IPS-20b (cell line): Measurements from ENCODE around the gene NELL1.

ENCODE experiments used
- H3K27ac ChIP-seq: one replicate; pipeline ENCODE4 v1.5.1; 2013; ENCODE audit warnings: low read length
- H3K27me3 ChIP-seq: 2 replicates; pipeline ENCODE4 v1.6.1; 2013; ENCODE audit warnings: mild to moderate bottlenecking, low read length, inconsistent platforms; ENCODE audit not compliant: insufficient read depth
- H3K36me3 ChIP-seq: 2 replicates; pipeline ENCODE4 v1.6.1; 2013; ENCODE audit warnings: low read depth, mild to moderate bottlenecking, inconsistent platforms, low read length, moderate library complexity; ENCODE audit not compliant: insufficient read depth
- H3K4me1 ChIP-seq: 2 replicates; pipeline ENCODE4 v1.6.1; 2013; ENCODE audit warnings: mild to moderate bottlenecking, control low read depth, inconsistent platforms, low read length, moderate library complexity; ENCODE audit not compliant: insufficient read depth
- H3K4me3 ChIP-seq: 2 replicates; pipeline ENCODE4 v1.5.1; 2013; ENCODE audit warnings: mild to moderate bottlenecking, low read length, inconsistent platforms
- H3K9ac ChIP-seq: 2 replicates; pipeline ENCODE4 v1.6.1; 2013; ENCODE audit warnings: low read depth, mild to moderate bottlenecking, inconsistent platforms, low read length, moderate library complexity
- H3K9me3 ChIP-seq: 2 replicates; pipeline ENCODE4 v1.6.1; 2013; ENCODE audit warnings: mild to moderate bottlenecking, low read depth, low read length, inconsistent platforms; ENCODE audit not compliant: insufficient read depth

The NELL1 gene

DNA sequence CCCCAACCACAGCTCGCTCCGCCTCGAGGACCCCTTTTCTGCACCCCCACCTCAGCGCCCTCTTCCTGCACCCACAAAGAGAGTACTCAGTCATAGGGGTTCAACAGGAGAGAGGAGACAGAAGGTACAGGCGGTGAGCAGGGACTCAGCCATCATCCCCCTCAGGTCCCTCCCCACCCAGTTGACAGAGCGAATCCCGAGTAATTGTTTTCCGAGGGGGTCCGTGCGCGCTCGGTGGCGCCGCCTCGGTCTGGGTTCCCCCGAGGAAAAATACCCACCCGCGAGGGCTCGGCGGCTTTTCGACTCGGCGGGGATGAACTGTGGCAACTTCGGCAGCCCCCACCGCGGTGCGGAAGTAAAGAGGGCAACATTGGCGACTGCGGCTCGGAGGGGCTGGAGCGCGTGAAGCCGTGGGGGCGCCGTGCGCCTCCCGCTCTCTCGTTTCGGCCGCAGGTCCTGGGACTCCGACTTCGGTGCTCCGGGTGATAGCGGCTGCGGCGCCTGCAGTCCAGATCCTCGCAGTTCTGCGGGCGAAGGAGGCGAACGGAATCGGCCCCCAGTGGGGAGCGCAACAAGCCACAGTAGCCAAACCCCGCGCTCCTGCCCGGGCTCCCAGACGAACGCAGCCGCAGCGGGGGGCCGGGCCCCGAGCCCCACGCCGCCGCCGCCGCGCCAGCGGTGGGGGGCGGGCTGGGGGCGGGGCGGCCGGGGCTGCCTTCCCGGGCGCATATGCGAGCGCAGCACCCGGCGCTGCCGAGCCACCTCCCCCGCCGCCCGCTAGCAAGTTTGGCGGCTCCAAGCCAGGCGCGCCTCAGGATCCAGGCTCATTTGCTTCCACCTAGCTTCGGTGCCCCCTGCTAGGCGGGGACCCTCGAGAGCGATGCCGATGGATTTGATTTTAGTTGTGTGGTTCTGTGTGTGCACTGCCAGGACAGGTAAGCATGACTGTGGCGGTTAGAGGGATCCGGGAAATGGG is at the start of gene NELL1:
NELL1 (plus strand) TSS at position 743 of the 976 bp plus-strand sequence.
- H3K27me3 ChIP-seq = peaks cover 82% of the 10 kb centered on the region
- no peaks in the 10 kb centered on the region for H3K36me3 ChIP-seq
- peak within 1 kb of the TSS; percentile 68 for H3K4me3 ChIP-seq
- H3K4me1 ChIP-seq = peaks cover 21% of the 10 kb centered on the region; the same call in 1 of the 2 replicates
- H3K27ac ChIP-seq = no peak within 1 kb of the TSS
- H3K9me3 ChIP-seq = no peaks in the 10 kb centered on the region
- H3K9ac ChIP-seq = no peak within 1 kb of the TSS

DNA sequence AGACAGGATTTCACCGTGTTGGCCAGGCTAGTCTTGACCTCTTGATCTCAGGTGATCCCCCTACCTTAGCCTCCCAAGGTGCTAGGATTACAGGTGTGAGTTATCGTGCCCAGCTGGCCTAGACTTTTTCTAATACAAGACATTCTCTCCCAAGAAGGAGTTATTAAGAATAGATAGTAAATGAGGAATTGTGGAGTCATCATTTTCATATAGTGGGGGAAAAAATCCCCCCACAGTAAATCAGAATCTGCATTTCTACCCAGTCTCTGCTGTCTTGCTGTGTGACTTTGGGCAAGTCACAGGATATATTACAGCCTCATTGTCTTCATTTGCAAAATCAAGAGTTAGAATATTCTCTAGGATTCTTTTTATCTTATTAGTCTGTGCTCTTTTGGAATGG is 48.4 kb upstream of the NELL1 start:
- Histone ChIP-seq H3K27me3 (peaks cover 4% of the 10 kb centered on the region; the same call in 1 of the 2 replicates), H3K36me3 (no peaks in the 10 kb centered on the region), H3K4me1 (peaks cover 13% of the 10 kb centered on the region), H3K9me3 (no peaks in the 10 kb centered on the region), H3K9ac (no peak overlapping the region), H3K4me3 (no peak overlapping the region), H3K27ac (no peak overlapping the region)

DNA sequence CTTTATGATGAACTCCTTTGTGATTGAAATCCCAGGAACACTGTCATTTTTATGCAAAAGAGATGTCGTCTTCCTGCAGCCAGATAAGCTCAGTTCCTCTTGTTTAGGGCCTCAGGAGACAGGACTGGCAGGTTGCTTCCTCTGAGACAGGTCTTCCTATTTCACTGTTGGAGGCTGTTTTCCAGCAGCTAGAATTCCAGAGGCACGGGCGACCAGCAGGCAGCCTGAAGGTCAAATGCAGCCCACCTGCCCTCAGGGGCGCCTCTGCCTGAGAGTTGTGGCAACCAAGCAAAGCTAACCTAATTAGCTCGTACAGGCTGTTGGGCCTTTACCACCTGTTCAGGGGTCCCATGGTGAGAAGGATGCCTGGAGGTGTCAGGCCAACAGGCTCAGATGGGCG is 47.7 kb upstream of the NELL1 start:
- H3K9me3 ChIP-seq = no peaks in the 10 kb centered on the region
- H3K9ac ChIP-seq = no peak overlapping the region
- peaks cover 13% of the 10 kb centered on the region for H3K4me1 ChIP-seq
- H3K4me3 ChIP-seq = no peak overlapping the region; the same call in 1 of the 2 replicates
- H3K27me3 ChIP-seq = peaks cover 4% of the 10 kb centered on the region; the same call in 1 of the 2 replicates
- no peak overlapping the region for H3K27ac ChIP-seq
- H3K36me3 ChIP-seq = no peaks in the 10 kb centered on the region

DNA sequence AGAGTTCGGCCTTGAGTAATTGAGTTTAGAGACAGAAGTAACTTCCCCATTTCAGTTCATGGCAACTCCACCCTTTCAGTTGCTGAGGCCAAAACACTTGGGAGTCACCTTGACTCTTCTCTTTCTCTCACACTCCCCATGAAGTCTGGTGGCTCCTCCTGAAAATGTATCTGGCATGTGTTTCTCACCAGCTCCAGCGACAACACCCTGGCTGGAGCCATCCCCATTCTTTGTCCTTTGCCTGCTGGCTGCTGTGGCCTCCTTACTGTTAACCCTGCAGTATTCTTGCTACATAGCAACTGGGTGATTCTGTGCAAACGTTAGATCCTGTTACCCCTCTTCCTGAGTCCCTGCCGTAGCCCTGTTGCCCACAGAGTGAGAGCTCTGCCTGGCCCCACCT is 46.1 kb upstream of the NELL1 start:
- no peak overlapping the region for H3K27ac ChIP-seq
- peaks cover 13% of the 10 kb centered on the region for H3K4me1 ChIP-seq
- peaks cover 4% of the 10 kb centered on the region; the same call in 1 of the 2 replicates for H3K27me3 ChIP-seq
- H3K4me3 ChIP-seq = no peak overlapping the region
- H3K36me3 ChIP-seq = no peaks in the 10 kb centered on the region
- H3K9me3 ChIP-seq = no peaks in the 10 kb centered on the region
- H3K9ac ChIP-seq = no peak overlapping the region

DNA sequence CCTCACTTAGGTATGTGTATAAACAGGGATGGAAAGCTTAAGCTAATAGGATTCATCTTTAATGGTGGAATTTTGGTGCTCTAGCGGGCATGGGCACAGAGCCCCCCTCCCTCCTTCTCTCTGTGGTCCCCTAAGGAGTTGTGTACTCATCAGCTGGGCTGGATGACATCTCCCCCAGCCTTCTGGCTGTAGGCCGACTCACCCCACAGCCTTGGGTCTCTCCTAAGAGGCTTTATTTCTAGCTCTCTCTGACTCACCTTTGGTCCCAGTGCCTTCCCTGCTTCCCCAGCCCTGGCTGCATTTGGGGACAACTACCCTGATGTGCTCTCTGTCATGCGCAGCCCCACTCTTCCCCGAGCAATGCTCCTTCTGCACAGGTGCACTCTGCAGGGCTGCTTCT is 43.1 kb upstream of the NELL1 start:
- Histone ChIP-seq H3K27ac (no peak overlapping the region), H3K9me3 (no peaks in the 10 kb centered on the region), H3K27me3 (peaks cover 4% of the 10 kb centered on the region; the same call in 1 of the 2 replicates), H3K36me3 (no peaks in the 10 kb centered on the region), H3K4me1 (peaks cover 9% of the 10 kb centered on the region), H3K9ac (no peak overlapping the region), H3K4me3 (no peak overlapping the region)

DNA sequence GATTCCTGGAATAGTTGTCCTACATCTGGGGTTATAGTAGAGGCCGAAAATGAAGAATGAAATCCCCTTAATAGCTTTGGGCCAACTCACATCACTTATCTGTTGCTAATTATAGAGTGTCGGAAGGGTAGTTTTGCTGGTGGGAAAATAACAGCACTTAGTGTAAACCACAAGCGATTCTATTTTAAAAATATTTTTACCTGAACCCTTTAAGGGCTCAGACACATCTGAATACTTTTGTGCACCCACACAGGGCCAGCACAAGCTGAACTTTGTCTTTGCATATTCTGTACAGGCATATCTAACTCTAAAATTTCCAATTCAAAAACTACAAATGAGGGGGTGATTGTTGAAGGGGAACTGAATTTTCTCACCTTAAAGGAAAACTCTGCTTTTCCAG is 42.4 kb upstream of the NELL1 start:
- H3K27me3 ChIP-seq = peaks cover 4% of the 10 kb centered on the region; the same call in 1 of the 2 replicates
- no peaks in the 10 kb centered on the region for H3K36me3 ChIP-seq
- no peaks in the 10 kb centered on the region for H3K9me3 ChIP-seq
- H3K9ac ChIP-seq = no peak overlapping the region
- H3K4me1 ChIP-seq = peaks cover 1% of the 10 kb centered on the region; the same call in 1 of the 2 replicates
- no peak overlapping the region for H3K27ac ChIP-seq
- H3K4me3 ChIP-seq = no peak overlapping the region

DNA sequence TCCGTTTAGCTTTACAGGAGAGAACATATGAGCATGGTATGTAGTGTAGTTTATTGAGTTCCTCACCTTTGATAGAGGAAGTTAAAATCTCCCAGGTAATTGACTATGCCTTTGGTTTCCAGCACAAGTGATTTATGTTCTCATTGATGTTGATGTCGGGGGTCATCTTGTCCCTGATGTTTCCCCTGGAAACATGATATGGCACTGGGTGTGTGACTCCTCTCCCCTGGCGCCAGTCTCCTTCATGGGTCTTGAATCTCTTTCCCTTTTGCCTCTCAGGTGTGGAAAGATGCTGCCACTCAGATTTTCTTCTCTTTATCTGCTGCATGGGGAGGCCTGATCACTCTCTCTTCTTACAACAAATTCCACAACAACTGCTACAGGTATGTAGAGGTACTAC is 41.7 kb upstream of the NELL1 start:
- no peaks in the 10 kb centered on the region; the same call in 1 of the 2 replicates for H3K4me1 ChIP-seq
- no peak overlapping the region for H3K9ac ChIP-seq
- no peaks in the 10 kb centered on the region for H3K9me3 ChIP-seq
- H3K27ac ChIP-seq = no peak overlapping the region
- H3K4me3 ChIP-seq = no peak overlapping the region
- peaks cover 2% of the 10 kb centered on the region; the same call in 1 of the 2 replicates for H3K27me3 ChIP-seq
- H3K36me3 ChIP-seq = no peaks in the 10 kb centered on the region

DNA sequence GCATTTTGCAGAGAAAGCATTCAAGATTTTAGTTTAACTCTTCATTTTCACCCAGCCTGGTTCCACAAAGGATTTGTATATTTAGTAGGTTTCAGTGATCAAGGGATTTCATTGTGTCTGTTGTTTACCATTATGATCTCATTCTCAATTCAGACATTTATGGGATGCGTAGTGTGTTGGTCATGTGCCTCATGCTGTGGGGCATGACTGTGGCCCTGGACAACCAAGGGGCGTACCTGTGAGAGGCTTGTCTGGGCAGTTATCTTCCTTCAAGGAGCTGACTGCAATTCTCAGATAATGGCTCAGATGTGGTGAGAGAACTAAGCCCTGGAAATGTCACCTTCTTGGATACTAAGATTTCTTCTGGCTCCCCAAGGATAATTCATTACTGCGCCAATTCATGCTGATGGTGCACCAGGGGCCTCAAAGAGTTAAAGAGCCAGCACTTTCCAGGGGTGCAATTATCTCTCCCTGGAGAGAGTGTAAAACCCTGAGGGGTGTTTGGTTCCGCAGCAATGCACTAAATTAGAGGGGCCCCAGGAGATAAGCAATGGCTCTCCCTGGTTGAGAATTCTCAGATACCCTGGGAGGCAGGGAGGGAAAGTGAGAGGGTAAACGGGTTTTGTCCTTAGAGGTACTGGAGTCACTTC is 37.7 kb upstream of the NELL1 start:
- Histone ChIP-seq H3K4me1 (0 out of 2 replicates have a peak, but pooled peaks cover 3% of the 10 kb centered on the region), H3K27ac (no peak overlapping the region), H3K9ac (no peak overlapping the region), H3K9me3 (no peaks in the 10 kb centered on the region), H3K27me3 (no peaks in the 10 kb centered on the region), H3K36me3 (no peaks in the 10 kb centered on the region), H3K4me3 (no peak overlapping the region)

DNA sequence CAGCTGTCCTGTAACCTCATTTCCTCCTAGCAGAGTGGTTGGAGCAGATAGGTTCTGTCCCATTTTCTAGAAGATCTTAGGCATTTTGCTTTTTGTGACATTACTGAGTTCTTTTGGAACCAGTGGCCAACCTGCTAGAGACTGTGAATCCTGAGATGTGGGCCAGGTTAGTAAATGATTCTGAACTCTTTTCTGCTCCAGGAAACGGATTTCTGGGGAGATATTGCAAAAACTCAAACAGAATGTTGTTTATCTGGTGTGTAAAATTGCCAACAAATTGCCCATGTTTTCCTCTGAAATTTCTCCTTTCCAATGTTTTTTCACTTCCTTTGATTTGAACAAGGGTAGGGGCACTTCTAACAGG is 37.2 kb upstream of the NELL1 start:
- H3K27me3 ChIP-seq = no peaks in the 10 kb centered on the region
- H3K9me3 ChIP-seq = no peaks in the 10 kb centered on the region
- 0 out of 2 replicates have a peak, but pooled peaks cover 5% of the 10 kb centered on the region for H3K4me1 ChIP-seq
- H3K27ac ChIP-seq = no peak overlapping the region
- H3K4me3 ChIP-seq = no peak overlapping the region
- H3K9ac ChIP-seq = no peak overlapping the region
- H3K36me3 ChIP-seq = no peaks in the 10 kb centered on the region

DNA sequence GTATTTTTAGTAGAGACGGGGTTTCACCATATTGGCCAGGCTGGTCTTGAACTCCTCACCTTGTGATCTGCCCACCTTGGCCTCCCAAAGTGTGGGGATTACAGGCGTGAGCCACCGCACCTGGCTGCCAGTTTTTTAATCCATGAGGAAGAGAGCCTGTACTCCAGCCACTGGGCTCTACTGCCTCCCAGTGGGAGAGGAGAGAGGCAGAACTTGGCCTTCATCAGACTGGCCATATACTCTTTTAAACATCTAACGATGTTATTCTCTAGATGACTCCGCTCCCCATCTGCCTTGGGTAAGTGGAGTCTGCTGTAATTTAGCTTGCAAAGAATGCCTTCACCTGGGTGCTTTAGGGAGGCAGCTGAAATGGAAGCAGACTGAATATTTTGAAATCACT is 35.3 kb upstream of the NELL1 start:
- no peaks in the 10 kb centered on the region for H3K9me3 ChIP-seq
- no peaks in the 10 kb centered on the region for H3K36me3 ChIP-seq
- no peak overlapping the region for H3K9ac ChIP-seq
- no peak overlapping the region for H3K27ac ChIP-seq
- H3K27me3 ChIP-seq = 0 out of 2 replicates have a peak, but pooled peaks cover 3% of the 10 kb centered on the region
- 0 out of 2 replicates have a peak, but pooled peaks cover 5% of the 10 kb centered on the region for H3K4me1 ChIP-seq
- H3K4me3 ChIP-seq = no peak overlapping the region

DNA sequence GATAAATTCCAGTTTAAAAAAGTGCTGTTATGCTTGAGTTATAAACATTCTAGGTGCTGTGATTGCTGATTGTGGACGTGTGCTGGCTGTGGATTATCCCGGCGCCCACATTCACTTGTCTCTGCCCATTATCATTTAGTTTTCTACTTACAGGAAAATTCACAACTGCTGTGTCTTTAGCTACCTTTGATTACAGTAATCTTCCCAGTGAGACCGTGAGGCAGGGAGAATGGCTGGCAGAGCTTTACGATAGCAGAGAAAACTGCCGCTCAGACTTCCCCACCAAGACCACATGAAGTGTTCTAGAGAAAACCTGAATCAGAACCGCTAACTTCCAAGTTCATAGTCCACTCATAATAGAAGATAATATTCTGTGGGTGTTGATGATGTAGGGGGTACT is 34.6 kb upstream of the NELL1 start:
- H3K36me3 ChIP-seq = no peaks in the 10 kb centered on the region
- peaks cover 10% of the 10 kb centered on the region; the same call in 1 of the 2 replicates for H3K27me3 ChIP-seq
- H3K27ac ChIP-seq = no peak overlapping the region
- no peaks in the 10 kb centered on the region for H3K9me3 ChIP-seq
- H3K4me3 ChIP-seq = no peak overlapping the region
- H3K9ac ChIP-seq = no peak overlapping the region
- 0 out of 2 replicates have a peak, but pooled peaks cover 5% of the 10 kb centered on the region for H3K4me1 ChIP-seq
